GM18861 (cell line): ENCODE measurements around the gene FAM237B.
A peak's percentile ranks its signal among the peaks of the same experiment; 100 is the strongest.
"Not testable (repeated sequence)": the region's sequence is repeated elsewhere in the genome, so short reads cannot be mapped to it uniquely, and the experiment has no call there.

Experiments used
- ATAC-seq: cut with Tn5 transposase; IDR thresholded peaks from one replicate; pipeline ENCODE4 v1.9.1; 2021; ENCODE audit not compliant: unreplicated experiment

Gene FAM237B

DNA sequence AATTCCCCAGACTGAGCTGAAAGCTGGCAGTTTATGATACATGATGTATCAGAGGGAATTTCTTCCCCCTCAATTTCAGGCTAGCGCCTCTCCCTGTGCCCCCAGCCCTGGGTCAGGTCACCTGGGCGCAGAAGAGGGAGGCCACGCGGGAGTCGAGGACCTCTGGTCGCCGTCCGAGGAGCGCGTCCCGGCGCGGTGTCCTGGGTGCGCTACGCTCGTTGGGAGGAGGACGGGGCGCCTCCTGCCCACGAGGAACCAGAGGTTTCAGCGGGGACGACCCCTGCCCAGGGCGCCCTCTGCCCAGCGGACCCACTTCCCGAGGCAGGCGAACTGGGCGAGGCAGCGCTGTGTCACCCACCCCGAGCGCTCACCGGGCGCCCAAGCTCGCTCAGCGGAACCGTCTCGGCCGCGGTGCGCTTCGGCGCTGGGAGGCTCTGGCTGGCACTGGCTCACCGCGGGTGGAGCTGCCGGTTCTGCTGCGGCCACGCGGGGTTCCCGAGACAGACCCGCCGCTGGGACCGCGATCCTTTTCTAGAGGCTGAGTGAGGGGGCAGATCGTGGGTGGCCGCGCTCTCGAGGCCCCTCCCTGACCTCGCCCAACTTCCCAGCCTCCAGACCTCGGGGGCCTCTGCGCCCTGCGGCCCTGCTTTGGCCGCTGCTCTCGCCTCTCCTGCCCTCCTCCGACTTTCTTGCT, at the start of gene FAM237B:
Gene FAM237B, minus strand, starts transcription at position 504 of the 694 bp plus-strand sequence. CDS start 1,556 bp downstream, outside the sequence.
- ATAC-seq: no peak

DNA sequence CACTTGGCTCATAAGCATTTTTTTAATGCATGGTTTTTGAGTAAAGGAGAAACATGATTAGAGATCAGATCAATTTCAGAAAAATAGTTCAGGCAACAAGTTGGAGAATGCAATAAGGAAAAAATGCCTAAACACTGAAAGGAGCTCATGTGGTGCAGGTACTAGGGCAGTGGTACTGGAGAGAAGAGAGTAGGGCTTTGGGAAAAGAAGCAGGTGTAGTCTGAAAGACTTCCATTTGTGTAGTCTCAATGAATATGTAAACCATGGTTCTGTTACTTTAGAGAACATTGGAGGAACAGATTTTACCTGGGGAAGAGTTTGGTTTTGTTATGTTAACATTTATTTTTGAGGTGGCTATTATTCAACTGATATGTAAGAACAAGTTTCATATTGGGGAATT, 30.9 kb upstream of the FAM237B start:
- ATAC-seq: no peak

DNA sequence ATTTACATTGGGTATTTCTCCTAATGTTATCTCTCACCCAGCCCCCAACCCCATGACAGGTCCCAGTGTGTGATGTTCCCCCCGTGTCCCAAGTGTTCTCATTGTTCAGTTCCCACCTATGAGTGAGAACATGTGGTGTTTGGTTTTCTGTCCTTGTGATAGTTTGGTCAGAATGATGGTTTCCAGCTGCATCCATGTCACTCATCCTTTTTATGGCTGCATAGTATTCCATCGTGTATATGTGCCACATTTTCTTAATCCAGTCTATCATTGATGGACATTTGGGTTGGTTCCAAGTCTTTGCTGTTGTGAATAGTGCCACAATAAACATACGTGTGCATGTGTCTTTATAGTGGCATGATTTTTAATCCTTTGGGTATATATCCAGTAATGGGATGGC, 28.9 kb upstream of the FAM237B start:
- not testable (repeated sequence) for ATAC-seq

DNA sequence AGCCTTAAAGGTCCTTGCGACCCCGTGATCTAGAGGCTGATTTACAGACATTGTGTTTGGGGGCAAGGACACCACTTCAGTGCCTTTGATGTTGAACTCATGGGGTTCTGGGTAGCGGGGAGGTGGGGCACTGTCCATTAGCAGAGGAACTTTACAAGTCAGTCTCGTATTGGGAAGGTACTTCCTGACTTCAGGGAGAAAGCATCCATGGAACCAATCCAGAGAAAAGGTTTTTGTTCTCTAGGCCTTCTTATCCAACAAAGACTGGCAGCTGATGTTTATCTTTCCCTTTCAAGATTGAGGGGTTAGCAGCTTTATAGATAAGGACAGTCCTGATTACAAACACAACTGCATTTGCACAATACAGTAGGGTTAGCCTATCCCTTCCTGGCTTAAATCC, 28.2 kb upstream of the FAM237B start:
- ATAC-seq: no peak

DNA sequence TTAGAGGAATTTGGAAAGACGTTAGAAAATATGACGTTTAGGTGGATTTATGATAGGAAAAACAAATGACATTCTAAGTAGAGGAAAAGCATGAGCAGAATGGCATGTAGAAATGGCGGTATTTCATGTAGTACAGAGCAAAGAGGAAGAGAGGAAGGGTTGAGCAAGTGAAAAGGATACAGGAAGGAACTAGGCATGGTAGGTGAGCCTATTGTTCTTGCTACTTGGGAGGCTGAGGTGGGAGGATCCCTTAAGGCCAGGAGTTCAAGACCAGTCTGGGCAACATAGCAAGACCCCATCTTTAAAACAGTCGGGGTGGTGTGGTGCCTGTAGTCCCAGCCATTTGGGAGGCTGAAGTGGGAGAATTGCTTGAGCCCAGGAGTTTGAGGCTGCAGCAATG, 26.7 kb upstream of the FAM237B start:
- ATAC-seq: no peak

DNA sequence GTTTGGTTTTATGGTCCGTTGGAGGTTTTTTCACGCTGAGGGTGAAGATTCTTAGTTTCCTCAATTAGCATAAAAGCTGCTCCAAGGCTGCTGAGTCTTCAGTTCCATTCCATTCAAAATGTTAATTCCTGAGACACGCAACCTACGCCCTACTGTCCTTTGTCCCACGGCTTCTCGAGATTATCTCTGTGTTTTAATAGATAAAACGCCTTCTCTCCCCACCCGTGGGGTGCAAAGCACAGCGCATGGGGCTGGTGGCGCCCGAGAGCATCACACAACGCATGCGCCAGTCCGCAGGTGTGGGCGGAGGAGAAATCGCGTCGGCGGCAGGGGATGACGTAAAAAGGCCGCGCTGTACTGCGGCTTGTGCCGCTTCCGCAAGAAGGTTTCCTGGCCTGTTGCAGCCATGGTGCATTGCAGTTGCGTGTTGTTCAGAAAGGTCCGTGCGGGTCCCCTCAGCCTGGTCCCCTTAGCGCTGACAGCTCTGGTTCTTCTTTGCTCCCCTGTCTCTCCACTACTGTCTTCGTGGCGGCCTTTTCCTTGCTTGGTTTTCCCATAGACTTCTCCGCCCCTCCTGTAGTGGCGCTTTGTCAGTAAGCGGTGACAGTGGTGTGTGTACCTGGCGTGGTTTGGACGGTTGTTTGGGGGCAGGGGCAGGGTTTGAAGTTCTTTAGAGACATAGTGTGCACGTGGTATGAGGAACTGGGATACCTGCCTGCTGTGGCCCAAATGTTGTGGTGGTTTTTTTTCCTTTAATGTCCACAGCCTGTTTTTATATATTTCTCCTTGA, 25.4 kb upstream of the FAM237B start, which contains the start of gene GTPBP10:
Gene GTPBP10, plus strand, starts transcription at position 381 of the 790 bp plus-strand sequence. Its CDS starts 26 bp downstream, at position 407.
- peak; percentile 93 for ATAC-seq

DNA sequence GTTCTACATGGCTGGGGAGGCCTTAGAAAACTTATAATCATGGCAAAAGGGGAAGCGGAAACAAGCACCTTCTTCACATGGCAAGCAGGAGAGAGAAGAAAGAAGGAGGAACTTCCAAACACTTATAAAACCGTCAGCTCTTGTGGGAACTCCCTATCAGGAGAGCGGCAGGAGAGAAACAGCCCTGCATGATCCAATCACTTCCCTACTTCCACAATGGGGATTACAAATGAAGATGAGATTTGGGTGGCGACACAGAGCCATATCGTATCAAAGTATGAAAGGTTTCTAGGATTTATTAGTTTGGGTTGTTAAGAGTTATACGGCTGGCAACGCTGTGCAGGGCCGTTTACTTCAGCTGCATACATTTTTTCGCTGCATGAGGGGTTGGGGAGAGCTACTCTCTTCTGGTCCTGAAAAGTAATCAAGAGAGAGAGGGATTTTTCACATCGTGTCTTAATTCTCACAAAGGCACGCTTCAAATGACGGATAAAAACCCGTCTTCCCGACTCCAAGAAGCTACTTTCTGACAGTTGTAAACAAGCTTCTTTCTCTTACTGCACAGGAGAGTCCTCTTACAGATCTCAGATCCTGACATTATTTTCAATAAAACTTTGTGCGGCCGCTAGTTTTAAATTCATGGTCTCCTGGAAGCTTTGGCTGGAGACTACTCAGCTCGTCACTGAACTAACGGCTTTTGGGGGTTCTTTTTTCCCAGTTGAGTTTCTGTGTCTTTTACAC, 24.7 kb upstream of the FAM237B start:
- ATAC-seq: peak; percentile 1

DNA sequence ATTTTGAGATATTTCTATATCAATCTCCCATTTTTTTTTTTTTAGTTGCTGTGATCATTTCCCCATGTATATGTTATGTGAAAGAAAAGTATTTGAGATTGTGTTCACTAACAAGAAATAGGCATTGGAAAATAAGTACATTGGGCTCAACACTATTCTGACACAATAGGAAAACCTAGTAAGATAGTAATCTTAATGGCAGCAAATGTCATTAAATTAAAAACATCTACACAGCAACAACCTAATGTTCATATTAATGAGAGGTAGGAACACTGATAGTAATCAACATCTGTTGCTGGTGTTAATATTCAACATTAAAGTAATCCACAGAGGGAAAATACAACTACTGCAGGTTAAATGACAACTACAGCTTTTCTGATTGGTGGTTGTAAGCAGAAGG, 23.9 kb upstream of the FAM237B start:
- no peak for ATAC-seq

DNA sequence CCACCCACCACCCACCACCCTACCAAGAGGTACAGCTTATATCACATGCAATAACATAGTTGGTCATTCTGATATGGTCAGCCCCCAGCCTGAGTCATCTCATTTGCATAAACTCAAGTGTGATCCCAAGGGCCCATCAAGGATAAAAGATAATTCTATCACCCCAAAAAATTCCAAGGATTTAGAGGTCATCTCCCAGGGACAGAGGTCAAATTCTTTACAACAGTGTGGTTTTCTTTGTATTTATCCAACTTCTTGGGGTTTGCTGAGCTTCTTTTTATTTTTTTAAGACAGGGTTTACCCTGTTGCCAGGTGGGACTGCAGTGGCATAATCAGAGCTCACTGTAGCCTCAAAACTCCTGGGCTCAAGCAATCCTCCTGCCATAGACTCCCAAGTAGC, 16.0 kb upstream of the FAM237B start:
- no peak for ATAC-seq

DNA sequence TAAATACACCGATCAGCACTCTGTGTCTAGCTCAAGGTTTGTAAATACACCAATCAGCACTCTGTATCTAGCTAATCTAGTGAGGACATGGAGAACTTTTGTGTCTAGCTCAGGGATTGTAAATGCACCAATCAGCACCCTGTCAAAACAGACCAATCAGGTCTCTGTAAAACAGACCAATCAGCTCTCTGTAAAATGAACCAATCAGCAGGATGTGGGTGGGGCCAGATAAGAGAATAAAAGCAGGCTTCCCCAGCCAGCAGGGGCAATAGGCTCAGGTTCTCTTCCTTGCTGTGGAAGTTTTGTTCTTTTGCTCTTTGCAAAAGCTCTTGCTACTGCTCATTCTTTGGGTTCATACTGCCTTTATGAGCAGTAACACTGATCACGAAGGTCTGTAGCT, 13.8 kb upstream of the FAM237B start:
- not testable (repeated sequence) for ATAC-seq

DNA sequence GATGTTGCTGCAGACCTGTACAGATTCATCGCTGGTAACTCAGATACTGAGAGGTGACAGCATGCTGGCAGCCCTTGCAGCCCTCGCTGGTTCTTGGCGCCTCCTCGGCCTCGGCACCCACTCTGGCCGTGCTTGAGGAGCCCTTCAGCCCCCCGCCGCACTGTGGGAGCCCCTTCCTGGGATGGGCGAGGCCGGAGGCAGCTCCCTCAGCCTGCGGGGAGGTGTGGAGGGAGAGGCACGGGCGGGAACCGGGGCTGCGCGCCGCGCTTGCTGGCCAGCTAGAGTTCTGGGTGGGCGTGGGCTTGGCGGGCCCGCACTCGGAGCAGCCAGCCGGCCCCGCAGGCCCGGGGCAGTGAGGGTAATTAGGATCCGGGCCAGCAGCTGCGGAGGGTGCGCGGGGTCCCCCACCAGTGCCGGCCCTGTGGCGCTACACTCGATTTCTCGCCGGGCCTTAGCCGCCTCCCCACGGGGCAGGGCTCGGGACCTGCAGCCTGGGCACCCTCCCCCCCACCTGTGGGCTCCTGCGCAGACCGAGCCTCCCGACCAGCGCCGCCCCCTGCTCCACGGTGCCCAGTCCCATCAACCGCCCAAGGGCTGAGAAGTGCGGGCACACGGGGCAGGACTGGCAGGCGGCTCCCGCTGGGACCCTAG, 13.2 kb upstream of the FAM237B start:
- ATAC-seq: no peak

DNA sequence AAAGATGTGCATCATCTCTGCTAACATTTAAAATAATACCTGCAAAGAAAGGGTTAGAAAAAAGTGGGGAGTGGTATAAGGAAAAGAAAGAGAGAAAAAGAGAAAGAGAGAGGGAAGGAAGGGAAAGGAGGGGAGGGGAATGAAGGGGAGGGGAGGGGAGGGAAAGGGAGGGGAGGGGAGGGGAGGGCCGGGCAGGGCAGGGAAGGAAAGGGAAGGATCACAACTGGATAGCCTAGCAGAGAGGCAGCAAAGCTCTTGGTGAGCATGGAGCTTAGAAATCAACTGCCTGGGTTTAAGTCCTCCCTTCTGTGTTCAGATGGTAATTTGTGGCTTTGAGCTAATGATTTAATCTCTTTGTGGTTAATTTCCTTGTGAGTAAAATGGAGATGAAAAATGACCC, 5.4 kb upstream of the FAM237B start:
- ATAC-seq: no peak

DNA sequence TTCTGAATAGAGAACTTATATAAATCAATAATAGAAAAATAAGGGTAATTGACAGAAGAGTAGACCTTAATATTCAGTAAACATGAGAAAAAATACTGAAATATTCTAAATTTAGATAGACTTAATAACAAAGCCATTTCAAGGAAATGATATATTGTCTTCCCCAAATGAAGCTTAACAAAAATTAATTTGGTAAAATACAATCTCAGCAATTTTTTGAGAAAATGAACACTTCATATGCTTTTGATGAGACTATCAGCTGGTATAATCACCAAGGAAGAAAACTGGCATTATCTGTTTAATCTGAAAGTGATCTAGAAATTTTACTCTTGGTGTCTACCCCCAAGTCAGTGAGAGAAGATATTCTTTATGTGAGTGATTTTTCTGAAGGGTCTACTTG, 1.7 kb upstream of the FAM237B start:
- no peak for ATAC-seq

DNA sequence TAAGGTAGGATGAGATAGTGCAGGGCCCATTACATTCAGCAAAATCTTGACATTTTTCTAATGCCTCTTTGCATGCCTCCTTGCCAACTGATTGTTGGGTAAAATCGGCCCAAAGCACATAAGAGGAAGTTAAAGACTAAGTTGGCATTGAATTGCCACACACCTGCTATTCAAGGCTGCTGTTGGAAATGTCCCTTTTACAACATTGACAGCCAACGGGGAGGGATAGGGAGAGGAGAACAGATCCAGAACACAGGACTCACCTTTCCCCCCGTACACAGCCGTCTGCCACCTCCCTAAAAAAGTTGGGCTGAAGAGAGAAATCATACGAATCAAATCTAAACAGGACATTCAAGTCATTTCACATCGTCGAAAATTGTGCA, 695 bp downstream of the FAM237B start:
- ATAC-seq: no peak

DNA sequence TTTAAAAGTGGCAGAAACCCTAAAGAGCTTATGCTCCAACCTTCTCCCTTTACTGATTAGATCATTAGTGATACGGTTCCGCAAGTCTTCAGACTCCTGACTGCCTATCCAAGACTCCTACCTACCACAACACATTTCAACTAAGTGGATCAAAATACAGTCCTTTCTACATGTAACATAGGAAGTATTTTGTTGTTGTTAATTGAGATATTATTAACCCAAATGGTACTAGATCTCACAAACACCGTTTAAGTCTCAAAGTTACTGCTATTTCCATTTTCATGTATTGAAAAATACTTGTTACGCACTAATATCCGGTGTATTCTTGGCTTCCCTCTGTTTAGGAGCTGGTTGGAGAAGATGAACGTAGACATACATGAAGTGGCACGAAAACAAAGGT, 1.1 kb downstream of the FAM237B start:
- no peak for ATAC-seq

DNA sequence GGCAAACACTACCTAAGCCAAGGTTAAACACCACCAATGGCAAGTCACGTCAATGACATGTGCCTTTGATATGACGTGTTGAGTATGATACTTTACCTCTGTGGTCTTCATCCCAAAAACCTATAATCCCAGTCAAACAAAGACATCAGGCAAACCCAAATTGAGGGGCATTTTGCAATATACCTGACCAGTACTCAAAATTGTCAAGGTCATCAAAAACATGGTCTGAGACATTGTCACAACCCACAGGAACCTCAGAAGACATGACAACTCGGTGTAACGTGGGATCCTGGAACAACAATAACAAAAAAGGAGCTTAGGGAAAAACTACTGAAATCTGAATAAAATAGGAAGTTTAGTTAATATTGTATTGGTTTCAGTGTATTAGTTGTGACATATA, 7.2 kb downstream of the FAM237B start:
- no peak for ATAC-seq

DNA sequence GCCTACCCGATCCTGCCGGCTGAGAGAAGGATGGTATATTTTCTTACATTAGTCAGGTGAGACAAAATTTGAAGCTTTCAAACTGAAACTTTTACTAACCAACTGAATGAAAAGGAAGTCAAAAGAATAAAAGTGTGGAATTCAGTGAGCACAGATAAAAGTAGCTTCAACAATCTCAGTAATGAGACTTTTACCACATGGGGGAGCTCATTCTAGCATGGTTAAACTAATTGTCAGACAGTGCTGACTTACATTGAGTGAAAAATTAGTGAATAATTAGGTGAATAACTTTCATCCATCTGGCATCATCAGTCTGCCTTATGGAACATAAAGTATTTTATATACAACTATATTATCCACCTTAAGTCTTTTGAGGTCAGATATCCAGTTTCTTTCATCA, 8.4 kb downstream of the FAM237B start:
- ATAC-seq: no peak

DNA sequence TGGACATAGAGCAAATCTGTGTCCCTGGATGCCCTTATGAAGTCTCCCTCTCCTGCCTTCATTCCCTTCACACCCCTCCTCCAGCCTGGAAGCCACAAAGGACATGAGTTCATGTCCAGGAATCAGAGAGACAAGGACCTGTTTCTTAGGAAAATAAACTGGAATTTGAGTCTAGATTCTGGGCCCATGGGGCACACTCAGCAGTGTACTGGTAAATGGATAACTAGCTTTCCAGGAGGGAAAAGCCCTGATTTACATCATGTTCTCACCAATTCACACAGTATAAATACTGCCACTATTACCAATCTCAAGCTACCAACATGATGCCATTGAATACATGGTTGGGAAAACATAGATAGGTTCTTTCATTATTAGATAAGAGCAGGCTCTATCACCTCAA, 9.9 kb downstream of the FAM237B start:
- no peak for ATAC-seq

DNA sequence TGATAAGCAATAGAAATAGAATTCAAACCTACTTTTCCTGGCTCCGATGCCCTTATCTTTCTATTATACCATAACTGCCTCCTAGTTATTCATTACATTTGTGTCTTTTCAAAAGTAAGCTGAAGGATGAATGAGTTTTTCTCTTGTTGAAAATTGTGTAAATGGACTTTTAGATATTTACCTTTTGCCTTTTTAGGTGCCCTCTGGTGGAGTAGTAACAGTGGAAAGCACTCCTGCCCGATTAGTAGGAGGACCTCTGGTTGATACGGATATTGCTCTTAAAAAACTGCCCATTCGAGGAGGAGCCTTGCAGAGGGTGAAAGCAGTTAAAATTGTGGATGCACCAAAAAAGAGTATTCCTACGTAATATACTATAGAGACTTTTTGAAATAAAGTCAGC, 11.2 kb downstream of the FAM237B start:
- no peak for ATAC-seq

DNA sequence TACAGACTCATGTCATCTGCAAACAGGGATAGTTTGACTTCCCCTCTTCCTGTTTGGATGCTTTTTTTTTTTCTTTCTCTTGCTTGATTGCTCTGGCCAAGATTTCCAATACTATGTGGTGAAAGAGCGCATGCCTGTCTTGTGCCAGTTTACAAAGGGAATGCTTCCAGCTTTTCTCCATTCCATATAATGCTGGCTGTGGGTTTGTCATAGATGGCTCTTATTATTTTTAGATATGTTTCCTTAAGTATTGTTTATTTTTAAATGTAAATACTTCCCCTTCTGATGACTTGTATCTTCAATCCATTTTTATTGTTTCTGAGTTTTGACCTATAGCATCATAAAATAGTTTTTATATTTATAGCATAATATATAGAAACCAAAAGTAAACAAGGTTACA, 17.9 kb downstream of the FAM237B start:
- ATAC-seq: no peak
